CD4-positive, alpha-beta memory T cell (primary cell): Measurements from ENCODE around the gene RNF148. TPM values are rescaled to one million over a fixed set of nuclear protein-coding genes. Genes with fewer than 3 reads are reported as not detected.
A peak's percentile ranks its signal among the peaks of the same experiment; 100 is the strongest.

Experiments used
- CTCF ChIA-PET: fragments of 350-600 bp; sonication (Branson Sonifier 250); formaldehyde crosslinking; loops from one replicate; lab custom pipeline; 2021; ENCODE audit warnings: inconsistent platforms; ENCODE audit not compliant: partially characterized antibody; lab: Charles Lee
- POLR2A ChIA-PET: fragments of 350-600 bp; sonication (Branson Sonifier 250); formaldehyde crosslinking; loops from one replicate; lab custom pipeline; 2021; ENCODE audit not compliant: partially characterized antibody; lab: Charles Lee
- DNase-seq, 5 donors: peaks; one replicate each; pipeline versions ENCODE4 v3.0.0 to v3.0.0-alpha.2; 2020 to 2022; ENCODE audit warnings: mixed read lengths in 1 of 5
- H3K27ac ChIP-seq: one replicate; pipeline ENCODE4 v1.7.0; 2013; ENCODE audit warnings: low read depth, low read length
- H3K27me3 ChIP-seq: 2 replicates; pipeline ENCODE4 v1.7.0; 2013; ENCODE audit warnings: mild to moderate bottlenecking, low read length, moderate library complexity; ENCODE audit not compliant: insufficient read depth
- H3K36me3 ChIP-seq: 2 replicates; pipeline ENCODE4 v1.7.0; 2013; ENCODE audit warnings: mild to moderate bottlenecking, low read length, moderate library complexity; ENCODE audit not compliant: insufficient read depth
- H3K4me1 ChIP-seq: 2 replicates; pipeline ENCODE4 v1.7.0; 2013; ENCODE audit warnings: mild to moderate bottlenecking, low read length, moderate library complexity; ENCODE audit not compliant: insufficient read depth
- H3K4me3 ChIP-seq, 2 donors: one replicate each; pipeline ENCODE4 v1.7.0; 2013; ENCODE audit warnings: low read length in 2 of 2, mild to moderate bottlenecking in 1 of 2
- H3K9me3 ChIP-seq, 2 donors: one replicate each; pipeline ENCODE4 v1.7.0; 2013; ENCODE audit warnings: low read length in 2 of 2, control low read depth in 1 of 2; ENCODE audit not compliant: control insufficient read depth in 1 of 2
- H3K27ac Mint-ChIP-seq, 7 donors: one replicate each; pipeline ENCODE4 v1.8.0; 2020 to 2021; ENCODE audit warnings: mixed read lengths in 7 of 7, mild to moderate bottlenecking in 6 of 7, inconsistent platforms in 3 of 7, moderate library complexity in 3 of 7
- H3K27me3 Mint-ChIP-seq, 2 donors: one replicate each; pipeline ENCODE4 v1.8.0; 2020 to 2021; ENCODE audit warnings: mixed read lengths in 2 of 2
- H3K36me3 Mint-ChIP-seq, 2 donors: one replicate each; pipeline ENCODE4 v1.8.0; 2020 to 2021; ENCODE audit warnings: mixed read lengths in 2 of 2, inconsistent platforms in 1 of 2, mild to moderate bottlenecking in 1 of 2
- H3K4me1 Mint-ChIP-seq, 4 donors: one replicate each; pipeline ENCODE4 v1.8.0; 2020 to 2021; ENCODE audit warnings: mixed read lengths in 4 of 4, mild to moderate bottlenecking in 1 of 4
- H3K4me3 Mint-ChIP-seq, 8 donors: one replicate each; pipeline ENCODE4 v1.8.0; 2020 to 2021; ENCODE audit warnings: mixed read lengths in 8 of 8, mild to moderate bottlenecking in 7 of 8, moderate library complexity in 6 of 8, inconsistent platforms in 3 of 8
- H3K9me3 Mint-ChIP-seq, 8 donors: one replicate each; pipeline ENCODE4 v1.8.0; 2020 to 2021; ENCODE audit warnings: mixed read lengths in 8 of 8, mild to moderate bottlenecking in 5 of 8, inconsistent platforms in 3 of 8, moderate library complexity in 1 of 8
- intact Hi-C: fragments of 100-400 bp; cut with micrococcal nuclease; formaldehyde crosslinking; loops from one replicate; pipeline ENCODE4 v1.15.1; 2023
- polyA plus RNA-seq, 2 donors: library from polyadenylated mRNA; unstranded; fragments of 300-500 nt; fragmentation: Illumina TruSeq; gene quantifications; one replicate each; pipeline ENCODE4 v1.2.3, GENCODE V29; 2021
- total RNA-seq, 2 experiments: library from RNA; stranded (reverse); gene quantifications; one replicate each; pipeline ENCODE4 v1.2.3, GENCODE V29; 2021

The RNF148 gene
- total and polyA plus RNA-seq, 4 experiments from 2014 or later: not detected

GRCh38 chr7:122710916-122711315 lies 8.2 kb upstream of the RNF148 start:
- Mint-ChIP-seq H3K9me3 (peaks cover 0 to 7% (median 3%) of the 10 kb centered on the region in 8 donors), H3K27me3 (no peaks in the 10 kb centered on the region), H3K4me3 (no peak overlapping the region), H3K36me3 (no peaks in the 10 kb centered on the region), H3K27ac (no peak overlapping the region), H3K4me1 (no peaks in the 10 kb centered on the region)
- DNase-seq: no peak
- no peaks in the 10 kb centered on the region for H3K27me3 ChIP-seq
- H3K4me1 ChIP-seq: no peaks in the 10 kb centered on the region
- intact Hi-C loops: no loop called here
- H3K4me3 ChIP-seq: no peak overlapping the region
- no peaks in the 10 kb centered on the region for H3K36me3 ChIP-seq
- no peaks in the 10 kb centered on the region for H3K9me3 ChIP-seq
- no peak overlapping the region for H3K27ac ChIP-seq
- ChIA-PET POLR2A (no interaction called here), CTCF (no interaction called here)

DNA sequence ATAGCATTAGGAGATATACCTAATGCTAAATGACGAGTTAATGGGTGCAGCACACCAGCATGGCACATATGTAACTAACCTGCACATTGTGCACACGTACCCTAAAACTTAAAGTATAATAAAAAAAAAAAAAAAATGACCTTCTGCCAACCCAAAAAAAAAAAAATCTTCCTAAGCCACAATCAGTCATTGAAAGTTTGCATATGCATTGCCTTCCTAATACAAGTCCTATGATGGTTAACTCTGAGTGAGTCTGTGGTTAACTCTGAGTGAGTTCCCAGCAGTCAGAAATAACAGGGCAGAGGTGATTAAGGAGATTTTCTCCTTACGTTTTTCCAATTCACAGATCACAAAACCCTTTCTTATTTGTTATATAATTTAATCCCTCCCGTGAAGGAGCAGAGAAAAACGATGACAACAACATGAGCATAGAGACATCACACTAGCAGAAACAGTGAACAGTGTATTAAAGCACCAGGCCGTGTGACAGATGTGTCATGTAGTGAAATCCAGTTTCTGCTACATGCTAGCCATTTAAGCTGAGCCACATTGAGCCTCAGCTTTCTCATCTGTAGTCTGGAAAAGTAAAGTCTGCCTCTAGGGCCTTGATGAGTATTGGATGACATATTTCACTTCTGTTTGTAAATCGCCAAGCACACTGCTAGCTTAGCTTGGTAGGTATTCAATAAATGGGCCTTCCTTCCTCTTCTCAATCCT lies 7.4 kb upstream of the RNF148 start:
- Mint-ChIP-seq H3K4me3 (no peak overlapping the region), H3K9me3 (peaks cover 0 to 7% (median 2%) of the 10 kb centered on the region in 8 donors), H3K4me1 (no peaks in the 10 kb centered on the region), H3K36me3 (no peaks in the 10 kb centered on the region), H3K27me3 (no peaks in the 10 kb centered on the region), H3K27ac (no peak overlapping the region)
- Histone ChIP-seq H3K4me1 (no peaks in the 10 kb centered on the region), H3K36me3 (no peaks in the 10 kb centered on the region), H3K4me3 (no peak overlapping the region), H3K27me3 (no peaks in the 10 kb centered on the region), H3K9me3 (no peaks in the 10 kb centered on the region), H3K27ac (no peak overlapping the region)
- POLR2A ChIA-PET: no interaction called here
- intact Hi-C loops: no loop called here
- CTCF ChIA-PET: no interaction called here
- DNase-seq: no peak

DNA sequence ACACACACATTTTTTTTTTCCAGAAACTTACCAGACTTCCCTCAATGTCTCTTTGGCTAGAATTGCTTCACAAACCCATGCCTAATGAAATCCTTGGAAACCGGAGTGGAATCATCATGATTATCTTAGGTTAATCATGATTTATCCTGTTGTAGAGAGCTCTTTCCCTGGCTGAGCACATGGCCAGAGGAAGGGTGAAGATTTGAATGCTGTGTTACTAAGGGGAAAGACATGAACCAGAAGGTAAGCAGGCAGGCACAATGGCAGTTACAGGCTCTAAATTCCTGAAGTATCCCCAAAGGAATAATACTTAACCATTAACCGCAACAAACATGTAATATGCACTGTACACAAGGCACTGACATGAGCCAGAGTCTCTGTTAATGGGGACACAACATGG lies 4.1 kb upstream of the RNF148 start:
- Mint-ChIP-seq H3K4me1 (no peaks in the 10 kb centered on the region), H3K36me3 (no peaks in the 10 kb centered on the region), H3K27me3 (no peaks in the 10 kb centered on the region), H3K4me3 (no peak overlapping the region), H3K27ac (no peak overlapping the region), H3K9me3 (peaks cover 0 to 7% (median 4%) of the 10 kb centered on the region in 8 donors)
- no peaks in the 10 kb centered on the region for H3K27me3 ChIP-seq
- H3K36me3 ChIP-seq: no peaks in the 10 kb centered on the region
- DNase-seq: no peak
- H3K9me3 ChIP-seq: no peaks in the 10 kb centered on the region
- no peaks in the 10 kb centered on the region for H3K4me1 ChIP-seq
- intact Hi-C loops: no loop called here
- no peak overlapping the region for H3K4me3 ChIP-seq
- CTCF ChIA-PET: no interaction called here
- POLR2A ChIA-PET: no interaction called here
- H3K27ac ChIP-seq: no peak overlapping the region

DNA sequence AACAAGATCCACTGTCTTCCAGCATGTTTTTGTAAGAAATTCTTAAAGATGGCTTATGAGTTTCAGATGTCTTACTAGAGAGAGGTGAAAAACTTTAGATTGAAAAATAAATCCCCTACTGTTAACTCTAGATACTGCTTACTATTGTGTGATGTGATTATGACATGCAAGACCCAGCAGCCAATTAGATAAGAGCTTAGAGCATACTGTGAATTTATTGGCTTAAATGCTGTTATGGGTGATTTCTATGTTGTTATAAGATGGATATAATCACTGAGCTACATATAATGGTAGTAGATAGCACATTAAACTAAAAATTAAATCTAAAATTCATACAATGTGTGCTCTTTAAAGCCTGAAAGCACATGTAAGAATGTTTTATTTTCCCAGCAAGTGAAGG lies 3.7 kb downstream of the RNF148 start, which contains the start of gene RNF133:
Gene RNF133 (minus strand): TSS at position 101 of the 400 bp plus-strand sequence. CDS start 199 bp downstream, outside the sequence.
- no peak within 1 kb of the TSS for H3K27ac Mint-ChIP-seq

DNA sequence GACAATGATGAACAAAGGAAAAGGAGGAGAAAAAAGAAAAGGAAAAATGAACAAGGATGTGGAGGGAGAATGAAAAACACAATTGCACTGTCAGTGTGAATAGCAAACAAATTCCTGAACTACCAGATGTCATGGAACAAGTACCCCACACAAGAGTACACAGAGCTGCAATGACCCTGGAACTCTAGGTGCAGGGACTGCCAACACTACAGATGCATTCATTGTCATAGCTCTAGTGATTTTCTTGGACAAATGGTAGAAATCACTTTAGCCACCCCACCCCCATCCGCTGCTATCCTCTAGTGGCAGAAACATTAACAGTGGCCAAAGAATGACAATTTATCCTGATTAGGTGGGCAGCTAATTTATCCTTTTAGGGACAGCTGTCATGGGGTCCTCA lies 6.9 kb downstream of the RNF148 start:
- intact Hi-C loops: no loop called here
- no peaks in the 10 kb centered on the region for H3K27me3 Mint-ChIP-seq
- Histone ChIP-seq H3K9me3 (no peaks in the 10 kb centered on the region), H3K36me3 (no peaks in the 10 kb centered on the region), H3K4me1 (no peaks in the 10 kb centered on the region), H3K27ac (no peak overlapping the region), H3K4me3 (no peak overlapping the region), H3K27me3 (no peaks in the 10 kb centered on the region)
- H3K27ac Mint-ChIP-seq: no peak overlapping the region
- H3K36me3 Mint-ChIP-seq: no peaks in the 10 kb centered on the region
- CTCF ChIA-PET: no interaction called here
- no peak for DNase-seq
- peaks cover 0 to 20% (median 9%) of the 10 kb centered on the region in 8 donors for H3K9me3 Mint-ChIP-seq
- POLR2A ChIA-PET: no interaction called here
- H3K4me1 Mint-ChIP-seq: no peaks in the 10 kb centered on the region
- H3K4me3 Mint-ChIP-seq: no peak overlapping the region

More for the DNA sequence above, 3.7 kb downstream of the RNF148 start, which contains the start of gene RNF133:
- no peak within 1 kb of the TSS for H3K27ac ChIP-seq
- H3K36me3 ChIP-seq: no peaks in the 10 kb centered on the region
- H3K27me3 ChIP-seq: no peaks in the 10 kb centered on the region
- H3K9me3 ChIP-seq: no peaks in the 10 kb centered on the region
- H3K4me1 Mint-ChIP-seq: no peaks in the 10 kb centered on the region
- peaks cover 0 to 16% (median 5%) of the 10 kb centered on the region in 8 donors for H3K9me3 Mint-ChIP-seq
- intact Hi-C loops: no loop called here
- no peaks in the 10 kb centered on the region for H3K36me3 Mint-ChIP-seq
- no peak within 1 kb of the TSS for H3K4me3 Mint-ChIP-seq
- ChIA-PET CTCF (no interaction called here), POLR2A (no interaction called here)
- no peaks in the 10 kb centered on the region for H3K4me1 ChIP-seq
- no peaks in the 10 kb centered on the region for H3K27me3 Mint-ChIP-seq
- DNase-seq: no peak
- H3K4me3 ChIP-seq: no peak within 1 kb of the TSS

- no peak overlapping the region for H3K27ac ChIP-seq
- Mint-ChIP-seq H3K36me3 (no peaks in the 10 kb centered on the region), H3K9me3 (peaks cover 0 to 14% (median 7%) of the 10 kb centered on the region in 8 donors), H3K27me3 (no peaks in the 10 kb centered on the region), H3K4me3 (no peak overlapping the region), H3K4me1 (no peaks in the 10 kb centered on the region), H3K27ac (no peak overlapping the region)
- ChIA-PET CTCF (no interaction called here), POLR2A (no interaction called here)
- intact Hi-C loops: no loop called here
- no peak for DNase-seq
- no peaks in the 10 kb centered on the region for H3K9me3 ChIP-seq
- no peaks in the 10 kb centered on the region for H3K4me1 ChIP-seq
- H3K36me3 ChIP-seq: no peaks in the 10 kb centered on the region
- H3K4me3 ChIP-seq: no peak overlapping the region
- no peaks in the 10 kb centered on the region for H3K27me3 ChIP-seq
Measured at GRCh38 chr7:122694697-122695096, 8.0 kb downstream of the RNF148 start.

- ChIA-PET CTCF (no interaction called here), POLR2A (no interaction called here)
- H3K4me3 ChIP-seq: no peak overlapping the region
- no peaks in the 10 kb centered on the region for H3K27me3 ChIP-seq
- Mint-ChIP-seq H3K4me3 (no peak overlapping the region), H3K27me3 (no peaks in the 10 kb centered on the region), H3K4me1 (no peaks in the 10 kb centered on the region), H3K9me3 (peaks cover 0 to 12% (median 7%) of the 10 kb centered on the region in 8 donors), H3K27ac (peak overlapping the region in 1 of 7 donors; percentile 90), H3K36me3 (no peaks in the 10 kb centered on the region)
- H3K9me3 ChIP-seq: no peaks in the 10 kb centered on the region
- DNase-seq: no peak
- no peaks in the 10 kb centered on the region for H3K4me1 ChIP-seq
- H3K27ac ChIP-seq: no peak overlapping the region
- intact Hi-C loops: no loop called here
- no peaks in the 10 kb centered on the region for H3K36me3 ChIP-seq
Measured at GRCh38 chr7:122692769-122693309, 9.9 kb downstream of the RNF148 start.
